ENCODE results near the gene PCSK4. TPM values are rescaled to one million over a fixed set of nuclear protein-coding genes. Genes with fewer than 3 reads are reported as not detected.

PCSK4 gene
- total and polyA plus RNA-seq, 9 of the 15 experiments (the other 6 are each of a cell fraction or from before 2014, with no cell fraction given), result 0.01 to 9.1 (median 2.1) TPM; not detected in 1

- TF ChIP-seq PRDM10 (IDR thresholded peaks at IDR 0.05; ENCODE audit: partially characterized antibody) (peak; percentile 44), CSDE1 (IDR thresholded peaks at IDR 0.05) (peak in 1 of 2 experiments; percentile 60; a peak in 1 of 4 replicates), RBFOX2 (IDR thresholded peaks at IDR 0.05; ENCODE audit: low read depth, low read length) (peak; percentile 27; the same call in 1 of the 2 replicates), RCOR1 (IDR thresholded peaks at IDR 0.05; ENCODE audit: borderline replicate concordance in 1 of 2, low read depth in 2 of 2, low read length in 2 of 2) (peak; percentile 51 to 99; a peak in 3 of 4 replicates), ARID2 (IDR thresholded peaks at IDR 0.05) (no peak), SP2 (IDR thresholded peaks at IDR 0.05; ENCODE audit: extremely low read depth, low read depth, low read length, poor library complexity, severe bottlenecking) (peak; percentile 12)
These were observed 40.4 kb downstream of the PCSK4 start, which contains the start of gene APC2 (continued) for GRCh38 chr19:1449467-1450442.
